ENCODE measurements around the gene LY6G6F. TPM values are rescaled to one million over a fixed set of nuclear protein-coding genes. Genes with fewer than 3 reads are reported as not detected.

LY6G6F gene
- total RNA-seq, 1 donor from 2014 or later = not detected

Other genes with a start within 250 kb of the LY6G6F start
- 8.7 and 16.8 TPM in 2 replicates for gene MICB, start 208.7 kb upstream of the LY6G6F start, total RNA-seq
- gene MCCD1, start 177.9 kb upstream of the LY6G6F start, total RNA-seq = not detected in 2 replicates
- gene DDX39B, start 164.9 kb upstream of the LY6G6F start, total RNA-seq = 438 and 525 TPM in 2 replicates
- 0.11 and 0.16 TPM in 2 replicates for gene ATP6V1G2, start 160.3 kb upstream of the LY6G6F start, total RNA-seq
- gene NFKBIL1, start 159.3 kb upstream of the LY6G6F start, total RNA-seq = 12.2 and 29.0 TPM in 2 replicates
- not detected in 2 replicates for gene LTA, start 134.6 kb upstream of the LY6G6F start, total RNA-seq
- 3.3 and 4.5 TPM in 2 replicates for gene TNF, start 131.3 kb upstream of the LY6G6F start, total RNA-seq
- gene LTB, start 124.4 kb upstream of the LY6G6F start, total RNA-seq = 0.49 and 1.5 TPM in 2 replicates
- gene LST1, start 120.6 kb upstream of the LY6G6F start, total RNA-seq = not detected in 2 replicates
- not detected in 2 replicates for gene NCR3, start 113.9 kb upstream of the LY6G6F start, total RNA-seq
- gene AIF1, start 91.6 kb upstream of the LY6G6F start, total RNA-seq = not detected in 2 replicates
- 88.0 and 92.7 TPM in 2 replicates for gene PRRC2A, start 86.2 kb upstream of the LY6G6F start, total RNA-seq
- gene BAG6, start 54.2 kb upstream of the LY6G6F start, total RNA-seq = 195 and 196 TPM in 2 replicates
- gene APOM, start 51.0 kb upstream of the LY6G6F start, total RNA-seq = 1.2 and 2.3 TPM in 2 replicates
- gene C6orf47, start 46.1 kb upstream of the LY6G6F start, total RNA-seq = 16.0 and 20.2 TPM in 2 replicates
- 13.1 and 16.0 TPM in 2 replicates for gene GPANK1, start 41.9 kb upstream of the LY6G6F start, total RNA-seq
- gene CSNK2B, start 40.8 kb upstream of the LY6G6F start, total RNA-seq = 251 and 316 TPM in 2 replicates
- 1.9 and 2.3 TPM in 2 replicates for gene LY6G5B, start 36.9 kb upstream of the LY6G6F start, total RNA-seq
- 0.70 and 0.76 TPM in 2 replicates for gene LY6G5C, start 25.8 kb upstream of the LY6G6F start, total RNA-seq
- 24.0 and 27.8 TPM in 2 replicates for gene ABHD16A, start 3.5 kb upstream of the LY6G6F start, total RNA-seq
- gene LY6G6D, start 8.5 kb downstream of the LY6G6F start, total RNA-seq = not detected in 2 replicates
- 0.15 TPM in 1 of 2 replicates, not detected in the other for gene LY6G6C, start 14.9 kb downstream of the LY6G6F start, total RNA-seq
- gene MPIG6B, start 16.5 kb downstream of the LY6G6F start, total RNA-seq = not detected in 2 replicates
- 9.5 and 16.1 TPM in 2 replicates for gene DDAH2, start 22.4 kb downstream of the LY6G6F start, total RNA-seq
- gene CLIC1, start 29.7 kb downstream of the LY6G6F start, total RNA-seq = 805 and 887 TPM in 2 replicates
- gene MSH5, start 33.1 kb downstream of the LY6G6F start, total RNA-seq = 6.2 and 7.4 TPM in 2 replicates
- 0.70 and 1.5 TPM in 2 replicates for gene SAPCD1, start 55.8 kb downstream of the LY6G6F start, total RNA-seq
- gene VWA7, start 70.5 kb downstream of the LY6G6F start, total RNA-seq = 0.19 and 0.86 TPM in 2 replicates
- gene VARS1, start 88.9 kb downstream of the LY6G6F start, total RNA-seq = 84.7 and 118 TPM in 2 replicates
- 95.7 and 134 TPM in 2 replicates for gene LSM2, start 100.1 kb downstream of the LY6G6F start, total RNA-seq
- 0.53 and 0.62 TPM in 2 replicates for gene HSPA1L, start 108.4 kb downstream of the LY6G6F start, total RNA-seq
- gene HSPA1A, start 108.7 kb downstream of the LY6G6F start, total RNA-seq = 37.6 and 59.1 TPM in 2 replicates
- 76.1 and 133 TPM in 2 replicates for gene HSPA1B, start 120.9 kb downstream of the LY6G6F start, total RNA-seq
- gene NEU1, start 156.0 kb downstream of the LY6G6F start, total RNA-seq = 33.3 and 33.7 TPM in 2 replicates
- gene SLC44A4, start 172.1 kb downstream of the LY6G6F start, total RNA-seq = 0.04 TPM in 1 of 2 replicates, not detected in the other
- 22.2 and 24.5 TPM in 2 replicates for gene EHMT2, start 190.8 kb downstream of the LY6G6F start, total RNA-seq
- 0.30 and 0.39 TPM in 2 replicates for gene ZBTB12, start 195.2 kb downstream of the LY6G6F start, total RNA-seq
- gene C2, start 220.9 kb downstream of the LY6G6F start, total RNA-seq = not detected in 2 replicates
- 1.2 and 3.4 TPM in 2 replicates for gene CFB, start 239.2 kb downstream of the LY6G6F start, total RNA-seq